ENCODE results near the gene GABBR1.

The GABBR1 gene

DNA sequence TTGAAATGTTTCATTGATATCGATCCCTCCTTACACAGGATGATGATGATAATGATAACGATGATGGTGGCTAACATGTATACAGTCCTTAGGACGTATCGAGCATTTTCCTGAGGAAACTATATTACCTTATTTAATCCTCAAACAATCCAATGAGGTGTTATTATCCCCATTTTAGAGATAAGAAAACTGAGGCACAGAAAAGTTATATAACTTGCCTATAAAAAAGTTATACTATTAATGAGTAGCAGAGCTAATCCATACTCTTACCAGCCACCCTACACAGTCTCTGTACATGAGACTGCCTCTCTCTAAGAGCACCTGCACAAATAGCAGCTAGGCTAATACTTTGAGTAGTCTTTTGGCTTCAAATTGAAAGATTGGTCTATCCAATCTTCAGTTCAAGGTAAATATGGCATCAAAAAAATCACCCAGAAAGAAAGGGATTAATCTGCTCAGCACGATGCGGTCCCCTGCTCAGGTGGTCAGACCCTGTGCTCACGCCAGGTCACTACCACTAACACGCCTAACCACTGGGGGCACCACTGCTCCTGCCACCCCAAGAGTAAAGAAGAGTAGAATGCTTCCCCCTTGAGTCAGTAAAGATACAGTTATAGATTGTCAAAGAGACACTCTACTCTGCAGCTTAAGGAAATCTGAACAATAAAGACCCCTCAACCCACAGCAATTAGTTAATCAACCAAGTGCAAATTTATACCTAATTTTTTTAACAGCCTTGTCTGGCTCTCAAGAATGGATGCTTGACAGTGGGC, 15.0 kb downstream of the GABBR1 start:
- no peak for DNase-seq

GRCh38 chr6:29611426-29611825, 21.6 kb downstream of the GABBR1 start:
- DNase-seq: no peak

GRCh38 chr6:29610540-29610939, 22.4 kb downstream of the GABBR1 start:
- no peak for DNase-seq

DNA sequence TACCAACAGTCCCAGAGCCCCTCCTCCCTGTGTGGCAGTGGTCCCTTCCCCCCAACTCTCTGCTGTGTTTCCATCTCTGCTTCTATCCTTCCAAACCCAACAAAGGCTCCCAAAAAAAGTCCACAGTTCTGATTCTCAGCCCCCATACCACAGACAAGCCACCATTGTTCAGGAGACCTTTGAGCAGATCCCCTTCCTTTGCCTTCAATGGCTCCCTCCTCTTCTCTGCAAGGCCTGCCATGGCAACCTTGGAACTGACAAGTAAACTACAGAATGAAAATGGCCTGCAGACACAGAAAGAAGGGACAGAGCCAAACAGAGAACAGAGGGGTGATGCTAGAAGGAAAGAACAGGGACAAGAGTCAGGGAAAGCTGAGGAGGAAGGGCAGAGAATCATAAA, 24.9 kb downstream of the GABBR1 start:
- no peak for DNase-seq

- no peak for DNase-seq
Measured at GRCh38 chr6:29603930-29604329, 29.1 kb downstream of the GABBR1 start.

GRCh38 chr6:29603456-29603855, 29.5 kb downstream of the GABBR1 start:
- no peak for DNase-seq

DNA sequence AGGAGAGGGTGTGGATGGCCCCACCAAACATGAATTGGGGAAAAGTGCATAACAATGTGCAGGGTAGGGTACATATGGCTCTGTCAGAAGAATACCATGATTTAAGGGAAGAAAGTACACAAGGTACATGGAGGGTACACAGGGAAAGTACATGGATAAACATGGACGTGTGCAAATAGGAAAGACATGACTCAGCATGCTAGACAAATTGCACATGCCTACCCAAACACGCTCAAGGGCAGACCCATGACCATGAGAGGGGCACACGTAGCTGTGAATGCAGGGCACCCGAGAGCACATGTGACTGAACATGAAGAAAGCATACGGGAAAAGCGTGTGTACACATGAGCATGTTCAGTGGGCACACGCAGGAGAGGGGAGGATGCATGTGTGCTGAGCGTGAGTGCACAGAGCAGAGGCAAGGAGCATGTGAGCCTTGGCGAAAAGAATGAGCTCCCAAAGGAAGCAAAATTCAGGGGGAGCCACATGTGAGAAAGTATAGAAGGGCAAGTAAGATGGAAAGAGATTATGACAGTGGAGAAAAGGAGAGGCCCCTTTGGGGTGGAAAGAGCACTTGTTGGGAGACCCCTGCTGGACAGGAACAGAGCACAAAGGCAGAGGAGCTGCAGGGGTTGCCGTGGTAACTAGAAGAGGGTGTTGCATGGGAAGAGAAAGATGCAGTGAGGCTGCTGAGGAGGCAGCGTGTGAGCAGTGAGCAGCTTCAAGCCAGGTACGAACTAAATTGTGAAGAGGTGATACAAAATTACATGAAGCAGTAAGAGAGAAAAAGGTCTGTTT, 30.2 kb downstream of the GABBR1 start:
- peak; percentile 8 for DNase-seq

DNA sequence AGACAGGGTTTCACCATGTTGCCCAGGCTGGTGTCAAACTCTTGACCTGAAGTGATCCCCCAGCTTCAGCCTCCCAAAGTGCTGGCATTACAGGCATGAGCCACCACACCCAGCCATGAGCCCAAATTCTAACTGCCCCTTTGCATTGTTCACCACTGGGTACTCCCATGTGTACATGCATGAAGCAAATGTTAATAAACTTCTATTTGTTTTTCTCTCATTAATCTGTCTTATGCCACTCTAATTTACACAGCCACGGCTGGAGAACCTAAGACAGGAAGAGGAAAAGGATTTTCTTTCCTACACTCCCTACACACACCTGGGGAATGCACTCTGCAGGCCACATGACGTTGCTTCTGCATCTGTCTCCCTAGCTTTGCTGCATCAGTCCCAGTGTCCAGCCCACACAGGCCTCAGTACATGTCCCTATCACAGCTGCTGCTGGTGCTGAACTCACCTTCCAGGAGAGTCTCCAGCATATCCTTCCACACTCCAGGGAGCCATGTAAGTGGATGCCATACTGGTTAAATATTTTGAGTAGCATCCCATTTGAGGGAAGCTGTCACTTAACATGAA, 34.7 kb downstream of the GABBR1 start:
- DNase-seq: no peak

- DNase-seq: no peak
Measured at GRCh38 chr6:29597184-29597583, 35.8 kb downstream of the GABBR1 start.

DNA sequence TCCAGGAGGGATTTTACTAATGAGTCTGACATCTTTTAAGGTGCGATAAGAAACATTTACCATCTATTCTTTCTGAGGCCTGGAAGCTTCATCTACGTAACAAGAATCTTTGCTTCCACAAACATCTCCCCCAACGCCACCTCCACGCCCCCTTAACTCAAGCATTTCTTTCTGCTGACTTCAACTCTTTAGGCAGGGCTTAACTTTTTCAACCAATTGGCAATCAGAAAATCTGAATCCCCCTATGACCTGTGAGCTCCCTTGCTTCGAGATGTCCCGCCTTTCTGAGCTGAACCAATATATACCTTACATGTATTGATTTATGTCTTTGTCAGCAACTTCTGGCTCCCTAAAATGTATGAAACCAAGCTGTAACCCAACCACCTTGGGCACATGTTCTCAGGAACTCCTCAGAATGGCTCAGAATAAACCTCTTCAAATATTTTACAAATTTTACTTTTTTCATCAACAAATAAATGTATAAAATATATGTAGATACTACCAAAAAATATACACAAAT, 36.5 kb downstream of the GABBR1 start:
- DNase-seq: no peak

GRCh38 chr6:29593199-29593855, 39.7 kb downstream of the GABBR1 start:
- DNase-seq: no peak

DNA sequence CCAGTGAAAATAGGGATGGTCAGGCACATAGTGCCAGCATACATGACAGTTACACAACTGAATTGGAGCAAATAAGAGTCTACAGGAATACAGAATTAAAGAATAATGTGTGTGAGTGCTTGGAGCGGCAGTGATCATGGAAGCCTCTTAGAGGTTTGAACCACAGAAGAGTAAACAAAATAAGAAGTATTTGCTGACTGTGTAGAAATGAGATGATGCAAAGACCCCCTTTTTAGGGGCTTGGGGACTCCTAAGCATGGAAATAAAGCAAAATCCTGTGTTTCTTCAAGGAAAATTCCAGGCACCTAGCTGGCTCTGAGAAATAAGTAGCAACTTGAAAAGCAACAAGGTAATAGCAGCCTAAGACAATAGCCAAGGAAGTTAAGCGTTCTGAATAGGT, 41.3 kb downstream of the GABBR1 start:
- no peak for DNase-seq

GRCh38 chr6:29590218-29590808, 42.7 kb downstream of the GABBR1 start:
- DNase-seq: no peak

DNA sequence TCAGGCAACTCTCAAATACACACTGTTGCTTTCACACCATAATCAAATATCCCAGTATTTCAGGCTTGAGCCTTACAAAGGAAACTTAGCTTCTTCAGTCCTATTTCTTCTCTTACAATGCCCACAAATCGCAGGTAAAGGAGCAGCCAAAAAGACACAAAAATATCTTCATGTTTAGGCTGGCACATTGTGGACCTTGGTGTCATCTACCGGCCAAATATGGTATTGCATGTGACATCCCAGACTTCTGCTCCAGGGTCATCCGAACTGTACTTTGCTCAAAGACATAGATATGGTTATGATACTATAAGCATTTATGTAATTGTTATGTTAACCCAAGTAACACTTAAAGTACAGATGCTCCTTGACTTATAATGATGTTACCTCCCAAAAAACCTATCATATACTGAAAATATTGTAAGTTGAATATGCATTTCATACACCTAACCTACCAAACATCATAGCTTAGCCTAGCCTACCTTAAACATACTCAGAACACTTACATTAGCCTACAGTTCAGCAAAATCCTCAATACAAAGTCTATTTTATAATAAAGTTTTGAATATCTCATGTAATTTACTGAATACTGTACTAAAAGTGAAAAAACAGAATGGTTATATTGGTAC, 43.4 kb downstream of the GABBR1 start:
- peak; percentile 57 for DNase-seq

DNA sequence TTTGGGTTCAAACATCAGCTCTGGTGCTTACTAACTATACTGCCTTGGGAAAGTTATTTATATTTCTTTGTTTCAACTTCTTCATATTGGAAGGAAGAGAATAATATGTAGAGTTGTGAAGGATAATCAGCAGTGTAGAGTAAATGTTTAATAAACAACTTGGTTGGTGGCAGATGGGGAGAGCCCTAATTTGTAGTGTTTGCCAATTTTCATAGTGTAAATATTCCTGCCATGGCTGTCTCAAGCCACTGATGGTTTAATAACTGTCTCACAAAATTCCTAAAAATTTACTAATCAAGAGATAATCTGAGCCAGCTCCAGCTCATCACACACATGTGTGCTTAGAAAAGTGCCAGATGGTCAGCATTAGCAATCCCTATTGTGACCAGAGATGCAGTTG, 48.2 kb downstream of the GABBR1 start, which contains the start of gene OR2H2:
OR2H2 (plus strand) TSS at position 301 of the 400 bp plus-strand sequence. CDS start 2,824 bp downstream, outside the sequence.
- no peak for DNase-seq

DNA sequence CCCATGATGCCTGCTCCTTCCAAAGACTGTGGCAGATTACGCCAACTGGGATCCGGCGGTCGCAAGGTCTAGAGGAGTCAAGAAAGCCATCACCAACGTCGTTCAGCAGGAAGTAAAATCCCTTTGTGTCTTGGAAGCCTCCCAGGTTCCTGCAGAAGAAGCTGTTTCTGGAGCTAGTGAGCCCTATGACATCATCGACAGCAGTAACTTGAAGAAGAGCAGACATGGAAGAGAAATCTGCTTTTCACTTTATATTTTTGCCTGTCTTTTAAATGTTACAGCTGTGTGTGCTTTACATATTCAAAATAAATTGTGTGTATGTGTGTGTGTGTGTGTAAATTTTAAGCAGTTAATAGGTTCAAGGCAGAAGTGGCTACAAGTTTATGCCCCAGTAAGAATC, 55.4 kb downstream of the GABBR1 start:
- DNase-seq: no peak

- DNase-seq: no peak
Measured at GRCh38 chr6:29576056-29576455, 56.9 kb downstream of the GABBR1 start.

- no peak for DNase-seq
Measured at GRCh38 chr6:29567991-29568390, 65.0 kb downstream of the GABBR1 start.

GRCh38 chr6:29567541-29567940, 65.4 kb downstream of the GABBR1 start:
- no peak for DNase-seq

- DNase-seq: no peak
Measured at GRCh38 chr6:29566856-29567255, 66.1 kb downstream of the GABBR1 start.

DNA sequence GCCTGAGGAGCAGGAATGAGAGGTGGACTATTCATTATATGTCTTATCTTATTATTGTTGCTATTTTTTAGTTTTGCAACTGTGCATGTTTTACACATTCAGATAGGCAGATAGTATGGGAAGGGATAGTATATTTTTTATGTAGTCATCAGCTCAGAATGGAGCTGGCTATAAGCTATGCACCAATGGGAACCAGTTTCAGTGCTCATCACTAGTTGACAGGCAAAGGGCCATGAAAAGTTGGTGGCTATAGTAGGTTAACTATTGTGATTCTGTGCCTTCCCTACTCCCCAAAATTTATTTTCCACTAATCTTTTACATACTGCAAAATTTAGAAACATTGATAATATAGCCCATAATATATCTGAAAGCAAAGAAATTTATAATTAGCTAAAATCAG, 68.1 kb downstream of the GABBR1 start:
- DNase-seq: no peak

DNA sequence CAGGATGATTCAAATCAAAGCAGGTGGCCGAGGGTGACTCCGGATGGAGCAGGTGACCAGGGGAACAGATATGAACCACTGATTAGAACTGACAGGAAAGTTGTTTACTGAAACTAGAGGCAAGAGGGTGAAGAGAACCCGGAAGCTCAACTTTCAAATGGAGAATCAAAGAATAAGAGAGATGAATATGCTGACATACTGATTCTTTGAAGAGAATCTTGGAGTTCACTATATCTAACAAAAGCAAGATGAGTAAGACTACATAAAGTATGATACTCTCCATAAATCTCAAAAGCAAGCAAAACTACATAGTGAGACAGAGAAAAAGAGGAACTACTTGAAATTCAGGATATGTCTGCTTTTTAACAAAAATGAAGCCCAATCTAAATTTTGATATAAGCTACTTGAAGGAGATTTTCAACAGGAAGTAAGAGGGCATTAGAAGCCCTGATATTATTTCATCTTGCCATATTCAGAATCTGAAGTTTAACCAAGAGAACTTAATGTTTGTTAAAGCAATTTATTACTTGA, 69.5 kb downstream of the GABBR1 start:
- no peak for DNase-seq

All from activated CD4-positive, alpha-beta T cell treated with anti-CD3 and anti-CD28 coated beads, Interleukin-2, amount 50 U/mL, for 16 hours (primary cell).